ENCODE measurements around the gene MECR. TPM values are rescaled to one million over a fixed set of nuclear protein-coding genes. Genes with fewer than 3 reads are reported as not detected.
A peak's percentile ranks its signal among the peaks of the same experiment; 100 is the strongest.
"Not testable (repeated sequence)": the region's sequence is repeated elsewhere in the genome, so short reads cannot be mapped to it uniquely, and the experiment has no call there.

Gene MECR
- total RNA-seq, 1 experiment from 2014 or later, result 19.5 TPM

- in situ Hi-C loops (cut with HindIII; ENCODE audit: low pct_unique_long_range_greater_than_20kb, low sequenced_read_pairs), result no loop called here
Observed at GRCh38 chr1:29240986-29241385, 10.3 kb upstream of the MECR start.

GRCh38 chr1:29240400-29240837 is 9.7 kb upstream of the MECR start:
- in situ Hi-C loops (cut with HindIII; ENCODE audit: low pct_unique_long_range_greater_than_20kb, low sequenced_read_pairs), result no loop called here
- no peak for DNase-seq (ENCODE audit: low read depth, low spot score)

More at GRCh38 chr1:29240986-29241385, 10.3 kb upstream of the MECR start:
- DNase-seq (ENCODE audit: low read depth, low spot score), result no peak

GRCh38 chr1:29239142-29239541 is 8.4 kb upstream of the MECR start:
- in situ Hi-C loops (cut with HindIII; ENCODE audit: low pct_unique_long_range_greater_than_20kb, low sequenced_read_pairs), result no loop called here
- no peak for DNase-seq (ENCODE audit: low read depth, low spot score)

GRCh38 chr1:29238620-29239002 is 7.9 kb upstream of the MECR start:
- in situ Hi-C loops (cut with HindIII; ENCODE audit: low pct_unique_long_range_greater_than_20kb, low sequenced_read_pairs), result no loop called here
- DNase-seq (ENCODE audit: low read depth, low spot score), result no peak

GRCh38 chr1:29237852-29238619 is 7.3 kb upstream of the MECR start:
- in situ Hi-C loops (cut with HindIII; ENCODE audit: low pct_unique_long_range_greater_than_20kb, low sequenced_read_pairs), result no loop called here
- no peak for DNase-seq (ENCODE audit: low read depth, low spot score)

GRCh38 chr1:29237129-29237821 is 6.5 kb upstream of the MECR start:
- in situ Hi-C loops (cut with HindIII; ENCODE audit: low pct_unique_long_range_greater_than_20kb, low sequenced_read_pairs), result no loop called here
- no peak for DNase-seq (ENCODE audit: low read depth, low spot score)

- in situ Hi-C loops (cut with HindIII; ENCODE audit: low pct_unique_long_range_greater_than_20kb, low sequenced_read_pairs), result no loop called here
Observed at GRCh38 chr1:29236712-29237128, 6.0 kb upstream of the MECR start.

GRCh38 chr1:29235955-29236711 is 5.4 kb upstream of the MECR start, which contains the start of gene PTPRU:
Gene PTPRU, plus strand, starts transcription at chr1:29236522. Its CDS starts 123 bp downstream, at chr1:29236645.
- in situ Hi-C loops (cut with HindIII; ENCODE audit: low pct_unique_long_range_greater_than_20kb, low sequenced_read_pairs), result no loop called here
- DNase-seq (ENCODE audit: low read depth, low spot score), result peak; percentile 52

More at GRCh38 chr1:29236712-29237128, 6.0 kb upstream of the MECR start:
- no peak for DNase-seq (ENCODE audit: low read depth, low spot score)

GRCh38 chr1:29234881-29235280 is 4.1 kb upstream of the MECR start:
- in situ Hi-C loops (cut with HindIII; ENCODE audit: low pct_unique_long_range_greater_than_20kb, low sequenced_read_pairs); DNase-seq (ENCODE audit: low read depth, low spot score): not testable (repeated sequence)

GRCh38 chr1:29234471-29234870 is 3.7 kb upstream of the MECR start:
- in situ Hi-C loops (cut with HindIII; ENCODE audit: low pct_unique_long_range_greater_than_20kb, low sequenced_read_pairs), result no loop called here
- no peak for DNase-seq (ENCODE audit: low read depth, low spot score)

- no peak for DNase-seq (ENCODE audit: low read depth, low spot score)
- in situ Hi-C loops (cut with HindIII; ENCODE audit: low pct_unique_long_range_greater_than_20kb, low sequenced_read_pairs), result no loop called here
Observed at GRCh38 chr1:29233693-29234092, 3.0 kb upstream of the MECR start.

GRCh38 chr1:29232387-29232786 is 1.7 kb upstream of the MECR start:
- no peak for DNase-seq (ENCODE audit: low read depth, low spot score)
- in situ Hi-C loops (cut with HindIII; ENCODE audit: low pct_unique_long_range_greater_than_20kb, low sequenced_read_pairs), result no loop called here

- in situ Hi-C loops (cut with HindIII; ENCODE audit: low pct_unique_long_range_greater_than_20kb, low sequenced_read_pairs), result no loop called here
Observed at GRCh38 chr1:29230204-29230552, 556 bp downstream of the MECR start.

GRCh38 chr1:29227511-29227910 is 3.2 kb downstream of the MECR start:
- no peak for DNase-seq (ENCODE audit: low read depth, low spot score)
- in situ Hi-C loops (cut with HindIII; ENCODE audit: low pct_unique_long_range_greater_than_20kb, low sequenced_read_pairs), result no loop called here

More at GRCh38 chr1:29230204-29230552, 556 bp downstream of the MECR start:
- DNase-seq (ENCODE audit: low read depth, low spot score), result no peak

- no peak for DNase-seq (ENCODE audit: low read depth, low spot score)
- in situ Hi-C loops (cut with HindIII; ENCODE audit: low pct_unique_long_range_greater_than_20kb, low sequenced_read_pairs), result no loop called here
Observed at GRCh38 chr1:29225361-29225760, 5.4 kb downstream of the MECR start.

GRCh38 chr1:29224356-29224837 is 6.3 kb downstream of the MECR start:
- DNase-seq (ENCODE audit: low read depth, low spot score), result no peak
- in situ Hi-C loops (cut with HindIII; ENCODE audit: low pct_unique_long_range_greater_than_20kb, low sequenced_read_pairs), result no loop called here

GRCh38 chr1:29223521-29223920 is 7.2 kb downstream of the MECR start:
- in situ Hi-C loops (cut with HindIII; ENCODE audit: low pct_unique_long_range_greater_than_20kb, low sequenced_read_pairs), result no loop called here
- DNase-seq (ENCODE audit: low read depth, low spot score), result no peak

- in situ Hi-C loops (cut with HindIII; ENCODE audit: low pct_unique_long_range_greater_than_20kb, low sequenced_read_pairs), result no loop called here
Observed at GRCh38 chr1:29222686-29223085, 8.0 kb downstream of the MECR start.

More at GRCh38 chr1:29222686-29223085, 8.0 kb downstream of the MECR start:
- no peak for DNase-seq (ENCODE audit: low read depth, low spot score)
